Rectal smooth muscle tissue (tissue), 1 donor: ENCODE data around the gene SIRPG.
"Not testable (repeated sequence)": the region's sequence is repeated elsewhere in the genome, so short reads cannot be mapped to it uniquely, and the experiment has no call there.

ENCODE experiments used
- H3K27ac ChIP-seq: one replicate; pipeline ENCODE4 v1.7.0; 2013; ENCODE audit warnings: low read depth, low read length, inconsistent platforms
- H3K27me3 ChIP-seq: one replicate; pipeline ENCODE4 v1.7.0; 2013; ENCODE audit warnings: low read length; ENCODE audit not compliant: control insufficient read depth, insufficient read depth
- H3K36me3 ChIP-seq: one replicate; pipeline ENCODE4 v1.7.0; 2013; ENCODE audit warnings: low read length; ENCODE audit not compliant: control insufficient read depth, insufficient read depth
- H3K4me1 ChIP-seq: one replicate; pipeline ENCODE4 v1.7.0; 2013; ENCODE audit warnings: low read length; ENCODE audit not compliant: control insufficient read depth, insufficient read depth
- H3K4me3 ChIP-seq: one replicate; pipeline ENCODE4 v1.7.0; 2013; ENCODE audit warnings: low read length
- H3K9ac ChIP-seq: one replicate; pipeline ENCODE4 v1.7.0; 2013; ENCODE audit warnings: low read length

The SIRPG gene

DNA sequence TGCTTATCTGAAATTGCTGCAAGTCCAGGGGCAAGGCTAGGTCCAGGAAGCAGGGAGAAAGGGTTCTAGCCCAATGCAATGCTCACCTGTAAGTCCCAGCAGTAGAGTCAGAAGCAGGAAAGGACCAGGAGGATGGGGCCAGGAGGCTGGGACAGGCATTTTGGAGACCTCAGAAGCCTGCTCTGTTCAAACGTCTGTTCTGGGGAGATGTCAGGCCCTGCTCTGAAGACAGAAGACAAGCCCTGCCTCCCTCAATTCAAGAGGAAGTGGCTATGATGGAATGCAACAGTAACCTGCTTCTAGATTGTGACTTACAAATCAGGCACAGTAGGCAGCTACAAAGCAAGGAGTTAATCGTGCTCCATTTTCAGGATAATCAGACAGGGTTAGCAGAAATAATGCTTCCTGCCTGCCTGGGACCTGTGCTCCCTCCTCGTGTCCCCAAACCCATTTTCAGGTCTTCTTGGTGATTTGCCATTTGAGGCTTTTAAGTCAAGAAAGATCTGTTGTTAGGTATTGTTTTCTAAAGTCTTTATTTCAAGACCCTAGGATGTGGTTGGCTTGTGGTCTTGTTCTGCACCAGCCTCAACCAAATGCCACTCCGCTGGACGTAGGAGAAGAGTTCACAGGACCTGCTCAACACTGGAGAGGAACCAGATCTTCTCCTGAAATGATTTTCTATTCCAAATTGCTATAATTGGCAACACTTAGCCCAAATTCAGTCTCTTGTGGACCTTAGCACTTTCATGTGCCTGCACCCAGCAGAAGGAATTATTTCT is at the start of gene SIRPG:
Gene SIRPG (minus strand): TSS at position 224 of the 779 bp plus-strand sequence. CDS start 65 bp downstream, at position 159.
- H3K36me3 ChIP-seq: no peaks in the 10 kb centered on the region
- H3K4me3 ChIP-seq: peak within 1 kb of the TSS; percentile 22
- no peaks in the 10 kb centered on the region for H3K27me3 ChIP-seq
- H3K4me1 ChIP-seq: no peaks in the 10 kb centered on the region
- no peak within 1 kb of the TSS for H3K9ac ChIP-seq
- no peak within 1 kb of the TSS for H3K27ac ChIP-seq

DNA sequence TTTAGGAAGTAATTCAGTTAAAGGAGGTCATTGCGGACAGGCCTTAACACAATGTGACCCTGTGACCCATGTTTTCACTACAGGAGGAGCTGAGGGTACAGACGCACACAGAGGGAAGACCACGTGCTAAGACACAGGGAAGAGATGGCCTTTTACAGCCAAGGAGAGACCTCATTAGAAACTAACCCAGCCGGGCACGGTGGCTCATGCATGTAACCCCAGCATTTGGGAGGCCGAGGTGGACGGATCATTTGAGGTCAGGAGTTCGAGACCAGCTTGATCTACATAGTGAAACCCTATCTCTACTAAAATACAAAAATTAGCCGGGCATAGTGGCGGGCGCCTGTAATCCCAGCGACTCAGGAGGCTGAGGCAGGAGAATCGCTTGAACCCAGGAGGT is 49.3 kb upstream of the SIRPG start:
- H3K4me1 ChIP-seq, H3K36me3 ChIP-seq, H3K9ac ChIP-seq, H3K4me3 ChIP-seq, H3K27ac ChIP-seq, H3K27me3 ChIP-seq: not testable (repeated sequence)

DNA sequence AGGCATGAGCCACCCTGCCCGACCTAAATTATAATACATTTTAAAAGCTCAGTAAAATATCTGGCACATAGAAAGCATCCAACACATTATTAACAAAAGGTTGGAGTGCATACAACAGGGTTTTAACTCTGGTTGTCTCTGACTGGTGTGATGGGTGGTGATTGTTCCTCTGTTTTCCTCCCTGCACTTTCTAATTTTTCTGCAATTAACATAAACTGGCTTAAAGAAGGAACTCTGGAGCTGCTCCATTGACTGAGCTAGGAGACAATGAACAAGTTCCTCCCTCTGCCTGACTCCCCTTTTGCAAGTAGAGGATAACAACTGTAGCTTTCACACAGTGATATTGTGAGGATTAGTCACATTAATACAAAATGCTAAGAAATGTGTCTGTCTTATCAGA is 48.5 kb upstream of the SIRPG start:
- H3K27ac ChIP-seq: no peak overlapping the region
- H3K4me3 ChIP-seq: no peak overlapping the region
- no peak overlapping the region for H3K9ac ChIP-seq
- H3K36me3 ChIP-seq: no peaks in the 10 kb centered on the region
- no peaks in the 10 kb centered on the region for H3K27me3 ChIP-seq
- no peaks in the 10 kb centered on the region for H3K4me1 ChIP-seq

DNA sequence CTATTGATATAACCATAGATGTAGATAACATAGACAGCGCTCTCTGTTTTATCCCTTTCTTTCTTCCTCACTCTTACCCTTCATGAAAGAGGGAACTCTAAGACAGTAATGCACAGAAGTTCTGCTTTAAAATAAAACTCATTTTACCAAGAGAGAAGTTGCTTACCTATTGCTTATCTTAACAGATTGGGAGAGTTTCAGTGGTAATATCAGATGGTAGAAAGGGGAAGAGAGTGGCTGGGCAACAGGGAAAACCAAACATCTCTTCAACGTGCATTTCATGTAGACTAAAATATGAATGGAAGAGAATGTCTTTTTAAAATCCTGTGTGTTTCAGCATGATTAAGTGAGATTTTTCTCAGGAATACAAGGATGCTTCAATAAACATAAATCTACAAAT is 45.3 kb upstream of the SIRPG start:
- H3K27ac ChIP-seq: no peak overlapping the region
- H3K36me3 ChIP-seq: no peaks in the 10 kb centered on the region
- no peak overlapping the region for H3K4me3 ChIP-seq
- H3K27me3 ChIP-seq: no peaks in the 10 kb centered on the region
- H3K4me1 ChIP-seq: no peaks in the 10 kb centered on the region
- H3K9ac ChIP-seq: no peak overlapping the region

DNA sequence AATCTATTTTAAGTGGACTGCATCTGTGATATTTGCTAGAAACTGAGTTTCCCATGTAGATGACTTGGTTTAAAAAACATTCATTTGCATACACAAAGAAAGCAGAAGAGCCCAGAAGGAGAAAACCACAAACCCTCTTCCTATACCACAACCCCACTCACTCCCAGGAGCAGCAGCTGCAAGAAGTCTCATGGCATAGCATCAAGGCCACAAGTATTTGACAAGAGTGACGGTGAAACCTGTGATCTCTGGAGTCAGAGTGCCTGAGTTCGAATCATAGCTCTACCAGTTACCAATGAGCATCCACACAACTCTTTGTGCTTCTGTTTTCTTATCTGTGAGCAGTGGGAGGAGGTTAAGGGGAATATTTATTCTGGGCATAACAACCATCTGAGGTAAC is 44.7 kb upstream of the SIRPG start:
- Histone ChIP-seq H3K4me3 (no peak overlapping the region), H3K27me3 (no peaks in the 10 kb centered on the region), H3K36me3 (no peaks in the 10 kb centered on the region), H3K4me1 (no peaks in the 10 kb centered on the region), H3K9ac (no peak overlapping the region), H3K27ac (no peak overlapping the region)

DNA sequence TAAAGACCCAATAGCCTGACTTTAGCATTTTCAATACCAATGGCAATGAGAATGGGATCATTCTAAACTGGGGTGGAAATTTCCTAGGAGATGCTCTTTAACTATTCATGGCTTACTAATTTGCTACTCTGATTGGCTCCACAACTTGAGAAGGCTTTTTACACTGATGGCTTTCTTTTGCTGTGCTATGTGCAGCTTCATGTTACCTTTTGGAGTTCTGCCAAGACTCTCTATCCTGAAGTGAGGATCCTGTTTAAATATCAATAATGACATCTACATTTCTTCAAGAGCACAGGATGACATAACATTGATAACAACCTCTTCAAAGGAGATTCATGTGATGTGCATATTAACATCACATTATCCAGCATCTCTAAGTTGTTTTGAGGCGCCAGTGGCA is 43.4 kb upstream of the SIRPG start:
- Histone ChIP-seq H3K27ac (no peak overlapping the region), H3K36me3 (no peaks in the 10 kb centered on the region), H3K9ac (no peak overlapping the region), H3K4me1 (no peaks in the 10 kb centered on the region), H3K27me3 (no peaks in the 10 kb centered on the region), H3K4me3 (no peak overlapping the region)

DNA sequence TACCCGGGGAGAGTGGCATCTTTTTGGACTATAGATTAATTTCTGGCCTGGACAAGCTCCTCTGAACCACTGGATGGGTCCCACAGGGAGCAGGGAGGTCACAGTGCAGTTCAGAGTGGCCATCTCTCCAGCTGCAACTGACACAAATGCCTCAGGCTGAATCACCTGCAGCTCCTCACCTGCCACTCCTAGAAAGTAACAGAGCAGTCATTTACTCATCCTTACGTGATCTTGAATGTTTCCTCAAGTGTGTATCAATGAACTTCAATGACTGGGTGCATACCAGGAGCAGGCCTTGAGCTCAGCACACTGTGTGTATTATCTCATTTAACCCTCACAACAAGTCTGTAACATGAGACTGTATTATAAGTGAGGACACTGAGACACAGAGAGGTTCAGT is 40.0 kb upstream of the SIRPG start:
- Histone ChIP-seq H3K27me3 (no peaks in the 10 kb centered on the region), H3K9ac (no peak overlapping the region), H3K4me3 (no peak overlapping the region), H3K4me1 (no peaks in the 10 kb centered on the region), H3K27ac (no peak overlapping the region), H3K36me3 (no peaks in the 10 kb centered on the region)

DNA sequence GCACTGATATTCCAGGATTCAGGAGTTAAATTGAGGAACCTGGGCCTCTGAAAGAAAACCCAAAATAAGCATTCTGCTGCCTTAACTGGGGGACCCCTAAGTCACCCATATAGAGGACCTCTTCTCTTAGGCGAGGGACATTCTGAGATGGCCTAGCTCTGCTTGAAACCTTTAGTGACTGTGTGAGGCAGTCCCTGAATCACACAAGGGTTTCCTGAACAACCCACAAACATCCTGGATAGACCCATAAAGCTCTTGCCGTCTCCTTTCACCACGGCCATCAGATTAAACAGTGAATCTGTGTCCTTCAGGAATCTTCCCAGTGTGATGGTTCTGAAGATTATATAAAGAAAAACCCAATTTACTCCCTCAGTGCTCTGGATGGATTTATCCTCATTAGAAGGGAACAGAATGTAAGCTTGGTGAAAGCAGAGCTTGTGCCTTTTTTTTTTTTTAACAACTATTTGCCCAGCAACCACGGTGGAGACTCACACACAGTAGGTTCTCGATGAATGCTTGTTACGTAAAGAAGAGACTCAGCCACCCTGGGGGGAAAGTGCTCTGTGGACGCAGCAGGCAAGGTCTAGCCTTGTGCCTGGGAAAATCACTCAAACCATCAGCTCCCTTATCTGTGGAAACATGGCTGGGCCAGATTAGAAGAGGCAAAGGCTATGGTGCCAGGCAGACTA is 39.1 kb upstream of the SIRPG start:
- Histone ChIP-seq H3K27me3 (no peaks in the 10 kb centered on the region), H3K4me1 (no peaks in the 10 kb centered on the region), H3K36me3 (no peaks in the 10 kb centered on the region), H3K9ac (no peak overlapping the region), H3K4me3 (no peak overlapping the region), H3K27ac (no peak overlapping the region)

DNA sequence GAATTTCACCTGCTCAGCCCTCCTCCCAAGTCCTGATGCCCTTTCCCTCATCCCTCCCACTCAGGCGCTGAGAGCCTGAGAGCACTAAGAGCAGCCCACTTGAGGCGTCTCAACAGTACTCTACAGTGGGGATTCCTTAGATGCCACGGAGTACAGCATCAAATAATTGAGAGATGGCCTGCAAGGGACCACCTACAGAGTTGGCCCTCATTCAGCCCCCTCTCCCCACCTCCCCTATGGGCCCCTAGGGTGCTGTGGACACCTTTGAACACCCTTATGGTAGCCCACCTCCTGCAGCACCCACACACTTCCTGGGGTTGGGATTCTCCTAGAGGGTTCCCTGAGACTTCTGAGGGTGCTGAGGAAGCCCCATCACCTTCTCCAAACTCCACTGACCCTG is 37.1 kb upstream of the SIRPG start:
- Histone ChIP-seq H3K27ac (no peak overlapping the region), H3K27me3 (peaks cover 4% of the 10 kb centered on the region), H3K4me1 (no peaks in the 10 kb centered on the region), H3K36me3 (no peaks in the 10 kb centered on the region), H3K4me3 (no peak overlapping the region), H3K9ac (no peak overlapping the region)

DNA sequence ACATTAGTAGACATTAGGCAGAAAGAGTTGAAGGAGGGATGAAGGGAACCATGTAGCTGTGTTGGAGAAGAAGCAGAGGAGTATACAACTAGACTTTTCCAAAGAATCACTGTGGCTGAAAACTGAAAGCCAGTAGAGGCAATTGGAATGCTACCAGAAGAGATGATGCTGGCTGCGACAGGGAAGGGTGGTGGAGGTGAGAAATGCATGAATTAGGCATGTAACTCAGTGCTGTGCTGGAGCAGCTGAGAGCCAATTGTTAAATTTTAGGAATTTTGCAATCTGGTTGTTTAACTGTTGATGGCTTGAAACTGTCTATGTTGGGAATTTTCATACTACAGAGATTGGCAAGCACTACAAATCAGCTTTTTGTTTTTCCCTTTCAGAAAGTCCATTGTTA is 35.8 kb upstream of the SIRPG start:
- H3K27me3 ChIP-seq: peaks cover 4% of the 10 kb centered on the region
- no peaks in the 10 kb centered on the region for H3K4me1 ChIP-seq
- no peak overlapping the region for H3K27ac ChIP-seq
- H3K4me3 ChIP-seq: no peak overlapping the region
- H3K36me3 ChIP-seq: no peaks in the 10 kb centered on the region
- no peak overlapping the region for H3K9ac ChIP-seq

DNA sequence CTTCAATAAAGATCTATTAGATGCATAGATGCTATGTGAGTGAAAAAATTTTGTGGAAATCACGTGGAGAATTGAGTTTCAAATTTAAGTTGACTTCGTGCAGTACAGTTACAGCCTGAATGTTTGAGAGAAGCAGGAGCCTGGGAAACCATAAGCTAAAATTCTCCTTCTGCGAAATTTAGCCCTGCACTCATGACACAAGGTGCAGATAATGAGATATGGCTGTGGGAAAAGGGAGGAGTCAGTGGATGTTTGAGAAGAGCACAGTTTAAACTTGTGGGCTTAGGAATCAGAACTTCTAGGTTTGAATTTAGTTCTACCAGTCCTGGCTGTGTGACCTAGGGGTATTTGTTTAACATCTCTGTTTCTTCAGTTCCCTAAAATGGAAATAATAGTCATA is 32.1 kb upstream of the SIRPG start:
- peaks cover 4% of the 10 kb centered on the region for H3K27me3 ChIP-seq
- no peak overlapping the region for H3K9ac ChIP-seq
- H3K36me3 ChIP-seq: no peaks in the 10 kb centered on the region
- no peak overlapping the region for H3K4me3 ChIP-seq
- H3K4me1 ChIP-seq: no peaks in the 10 kb centered on the region
- H3K27ac ChIP-seq: no peak overlapping the region

DNA sequence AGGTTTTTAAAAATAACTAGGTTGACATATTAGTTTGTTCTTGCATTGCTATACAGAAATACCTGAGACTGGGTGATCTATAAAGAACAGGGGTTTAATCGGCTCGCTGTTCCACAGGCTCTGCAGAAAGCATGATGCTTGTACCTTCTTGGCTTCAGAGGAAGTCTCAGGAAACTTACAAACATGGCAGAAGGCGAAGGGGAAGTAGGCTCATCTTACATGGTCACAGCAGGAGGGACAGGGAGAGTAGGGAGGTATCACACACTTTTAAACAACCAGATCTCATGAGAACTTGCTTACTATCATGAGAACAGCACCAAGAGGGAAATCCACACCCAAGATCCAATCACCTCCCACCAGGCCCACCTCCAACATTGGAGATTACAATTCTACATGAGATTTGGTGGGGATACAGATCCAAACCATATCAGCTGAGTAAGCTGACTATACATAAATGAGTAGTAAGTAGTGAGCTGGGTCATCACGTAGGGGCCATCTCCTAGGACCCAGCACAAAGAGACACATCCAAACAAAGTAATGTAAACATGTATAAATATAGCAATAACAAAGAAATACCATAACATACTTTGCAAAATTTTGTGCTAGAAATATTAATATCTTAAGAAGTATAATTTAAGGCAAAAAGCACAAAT is 31.4 kb upstream of the SIRPG start:
- Histone ChIP-seq H3K4me1 (no peaks in the 10 kb centered on the region), H3K4me3 (no peak overlapping the region), H3K36me3 (no peaks in the 10 kb centered on the region), H3K9ac (no peak overlapping the region), H3K27me3 (peaks cover 4% of the 10 kb centered on the region), H3K27ac (no peak overlapping the region)
